NCI-H146 (cell line): ENCODE results near the gene ASF1A.
A peak's percentile ranks its signal among the peaks of the same experiment; 100 is the strongest.

Experiments
- DNase-seq: peaks from one replicate; lab custom pipeline; 2025; lab: John Stamatoyannopoulos, UW

ASF1A gene

GRCh38 chr6:118881440-118882313 is 12.3 kb upstream of the ASF1A start:
- DNase-seq: no peak

- DNase-seq: no peak
Observed at GRCh38 chr6:118882314-118882905, 11.5 kb upstream of the ASF1A start.

DNA sequence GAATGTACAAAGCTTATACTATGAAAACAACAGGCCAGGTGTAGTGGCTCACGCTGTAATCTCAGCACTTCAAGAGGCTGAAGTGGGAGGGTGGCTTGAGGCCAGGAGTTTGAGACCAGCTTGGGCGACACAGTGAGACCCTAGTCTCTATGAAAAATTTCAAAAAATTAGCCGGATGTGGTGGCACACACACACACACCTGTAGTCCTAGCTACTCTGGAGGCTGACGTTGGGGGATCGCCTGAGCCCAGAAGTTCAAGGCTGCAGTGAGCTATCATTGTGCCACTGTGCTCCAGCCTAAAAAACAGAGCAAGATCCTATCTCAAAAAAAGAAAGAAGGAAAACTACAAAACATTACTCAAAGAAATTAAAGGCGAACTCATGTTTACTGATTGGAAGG is 7.3 kb upstream of the ASF1A start:
- no peak for DNase-seq

DNA sequence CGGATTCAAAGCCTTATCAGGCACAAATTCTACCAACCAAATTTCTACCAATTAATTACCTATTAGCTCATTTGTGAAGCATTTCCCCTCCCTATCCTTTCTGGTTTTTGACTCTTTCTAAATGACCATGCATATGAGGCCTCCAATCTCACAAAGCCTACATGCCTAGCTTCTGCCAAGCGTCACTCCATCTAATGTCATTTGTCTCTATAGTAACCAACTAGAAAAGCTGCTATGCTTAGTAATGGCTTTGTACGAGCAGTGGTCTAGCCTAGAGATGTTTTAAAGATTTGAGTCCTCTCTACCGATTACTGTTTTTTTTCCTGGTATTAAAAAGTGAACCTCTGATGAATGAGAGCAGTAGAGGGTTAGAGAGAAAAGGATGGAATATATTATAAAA is 4.8 kb upstream of the ASF1A start:
- DNase-seq: no peak

DNA sequence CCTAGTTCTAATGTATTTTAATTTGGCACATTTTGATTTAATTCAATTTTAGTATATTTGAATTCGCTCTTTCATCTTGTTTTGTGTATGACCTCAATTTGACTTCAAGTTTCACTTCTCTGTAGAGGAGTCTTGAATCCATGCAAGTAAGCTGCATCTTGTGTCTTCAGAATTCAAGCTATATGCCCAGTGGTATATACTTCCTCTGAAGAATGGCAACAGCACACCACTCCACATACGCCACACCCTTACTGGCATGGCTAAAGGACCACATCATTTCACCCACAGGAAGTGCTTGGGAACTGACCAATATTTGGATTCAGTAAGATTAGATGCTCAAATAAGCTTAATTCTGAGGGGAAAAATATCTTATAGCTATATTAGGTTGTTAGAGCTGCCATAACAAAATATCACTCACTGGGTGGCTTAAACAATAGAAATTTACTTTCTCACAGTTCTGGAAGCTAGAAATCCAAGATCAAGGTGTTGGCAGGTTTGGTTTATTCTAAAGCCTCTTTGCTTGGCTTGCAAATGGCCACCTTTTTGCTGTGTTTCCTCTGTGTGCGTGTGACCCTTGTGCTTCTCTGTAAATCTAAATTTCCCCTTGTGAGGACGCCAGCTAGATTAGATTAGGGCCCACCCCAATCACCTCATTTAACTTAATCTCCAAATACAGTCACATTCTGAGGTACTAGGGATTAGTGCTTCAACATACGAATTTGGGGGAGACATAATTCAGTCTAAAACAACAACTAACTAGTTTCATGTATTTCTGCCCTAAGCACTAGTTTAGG is 2.8 kb upstream of the ASF1A start:
- no peak for DNase-seq

DNA sequence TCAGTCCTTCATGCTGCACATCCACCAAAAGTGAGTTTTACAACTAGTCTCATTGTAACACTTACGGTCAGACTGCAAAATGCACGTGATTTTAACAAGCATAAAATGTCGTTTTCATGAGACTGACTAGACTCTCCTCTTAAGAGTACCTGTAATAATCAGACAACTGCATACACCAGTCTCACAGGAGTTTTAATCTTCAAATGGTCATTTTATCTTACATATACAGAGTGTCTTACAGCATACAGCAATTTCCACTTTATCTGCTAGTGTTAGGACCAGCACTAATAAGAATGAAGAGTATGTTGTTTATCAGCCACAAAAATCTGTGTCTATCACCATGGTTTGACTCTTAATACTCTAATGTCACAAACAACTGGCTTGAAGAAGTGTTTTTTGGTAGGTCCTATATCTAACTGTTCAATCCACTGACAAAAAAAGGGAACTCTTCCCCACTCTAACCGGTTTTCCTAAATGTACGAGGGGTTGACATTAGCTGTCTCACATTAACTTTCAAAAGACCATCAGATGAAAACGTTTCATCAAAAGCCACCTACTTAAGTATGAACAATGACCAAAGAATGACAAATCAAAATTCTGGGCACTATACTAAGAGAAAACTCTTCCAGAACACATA is 1.5 kb upstream of the ASF1A start:
- no peak for DNase-seq

DNA sequence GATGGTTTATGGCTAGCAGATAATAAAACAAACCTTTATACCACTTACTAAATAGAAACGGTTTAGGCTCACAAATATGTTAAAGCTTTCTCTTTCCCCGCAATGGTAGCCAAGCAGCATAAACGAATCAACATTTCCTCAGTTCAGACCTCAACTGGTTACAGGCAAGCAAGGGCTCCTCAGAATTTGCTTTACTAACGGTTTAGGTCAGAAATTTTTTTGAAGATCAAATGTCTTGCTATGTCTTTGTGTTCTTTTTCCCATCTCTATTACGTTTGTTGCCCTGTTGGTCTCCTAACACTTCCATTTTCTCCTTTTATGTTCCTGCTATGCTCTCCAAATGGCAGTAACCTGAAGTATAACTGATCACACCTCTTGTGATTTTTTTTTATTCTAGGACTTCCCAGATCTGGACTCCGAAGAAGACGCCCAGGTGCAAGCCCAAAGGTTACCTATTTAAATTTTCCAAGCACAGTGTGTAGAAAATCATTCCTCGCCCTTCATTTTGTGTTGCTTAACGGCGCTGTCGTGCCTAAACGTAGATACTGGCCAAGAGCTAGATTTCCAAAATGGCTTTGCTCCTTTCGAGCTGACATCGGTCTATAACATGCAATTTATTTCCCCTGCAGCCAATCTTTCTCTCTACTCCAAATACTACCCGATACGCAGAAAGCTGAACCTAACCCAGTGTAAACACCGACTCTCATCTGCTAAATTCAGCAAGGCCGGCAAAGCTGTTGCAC is 717 bp upstream of the ASF1A start:
- peak; percentile 83 for DNase-seq

DNA sequence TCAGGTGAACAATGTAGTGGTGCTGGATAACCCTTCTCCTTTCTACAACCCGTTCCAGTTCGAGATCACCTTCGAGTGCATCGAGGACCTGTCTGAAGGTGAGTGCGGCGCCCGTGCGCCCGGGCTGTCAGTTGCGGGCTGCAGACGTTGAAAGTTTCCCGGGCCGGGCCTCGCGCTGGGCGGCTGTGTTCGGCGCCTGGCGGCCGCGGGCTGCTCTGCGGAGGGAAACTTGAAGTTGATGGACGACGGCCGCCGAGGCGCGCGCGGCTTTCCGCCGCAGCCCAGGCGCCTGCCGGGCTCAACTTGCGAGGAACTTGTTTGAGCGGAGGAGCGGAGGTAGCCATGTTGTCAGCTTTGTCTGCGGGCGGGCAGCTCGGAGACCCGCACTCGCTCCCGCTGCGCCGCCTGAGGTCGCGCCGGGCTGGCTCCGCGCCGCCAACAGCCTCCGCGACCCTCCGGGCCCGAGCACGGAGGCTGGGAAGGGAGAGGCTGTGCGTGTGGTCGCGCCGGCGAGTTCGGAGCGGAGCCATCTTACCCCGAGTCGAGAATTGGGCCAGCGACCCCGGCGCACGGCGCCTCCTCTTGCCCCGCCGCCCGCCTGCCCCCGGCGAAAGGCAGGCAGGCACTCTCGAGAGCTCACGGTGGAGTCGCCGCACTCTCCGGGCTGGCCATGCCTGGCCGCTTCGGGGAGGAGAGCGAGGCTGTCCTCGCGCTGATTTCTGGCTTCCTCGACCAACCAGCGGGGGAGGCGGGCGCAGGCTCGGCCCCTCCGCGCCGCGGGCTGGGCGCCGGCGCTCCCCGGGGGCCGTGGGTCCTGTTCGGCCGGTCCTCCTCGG is 691 bp downstream of the ASF1A start:
- peak; percentile 71 for DNase-seq

DNA sequence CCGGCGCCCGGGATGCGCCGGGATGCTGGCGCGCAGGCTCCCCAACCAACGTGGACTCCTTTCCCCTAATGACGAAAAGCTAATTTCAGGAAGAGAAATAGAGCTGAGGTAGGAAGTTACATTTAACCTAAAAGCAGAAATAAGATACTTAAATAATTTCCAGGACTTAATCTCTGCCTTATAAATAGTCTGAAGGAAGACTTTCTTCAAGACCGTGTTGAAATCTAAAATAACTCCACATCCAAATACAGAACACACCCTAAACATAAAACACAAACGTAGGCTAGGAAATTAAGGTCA is 1.3 kb downstream of the ASF1A start:
- no peak for DNase-seq

DNA sequence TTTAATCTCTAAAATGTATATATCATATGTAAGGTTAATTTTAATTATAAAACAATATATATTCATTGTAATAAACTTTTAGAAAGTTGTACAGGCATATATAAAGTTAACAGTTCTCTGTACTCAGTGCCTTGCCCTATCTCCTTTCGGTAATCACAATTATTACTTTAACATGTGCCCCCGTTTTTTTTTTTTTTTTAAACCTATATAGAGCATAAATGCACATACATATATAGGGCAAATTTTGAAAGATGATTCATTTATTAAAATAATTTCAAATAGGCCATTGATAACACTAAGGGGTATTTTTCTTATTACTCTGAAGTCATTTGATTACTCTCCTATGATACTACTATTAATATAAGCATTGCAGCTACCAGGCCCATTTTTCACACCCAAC is 1.9 kb downstream of the ASF1A start:
- no peak for DNase-seq

GRCh38 chr6:118896339-118897136 is 2.6 kb downstream of the ASF1A start:
- DNase-seq: peak; percentile 10

DNA sequence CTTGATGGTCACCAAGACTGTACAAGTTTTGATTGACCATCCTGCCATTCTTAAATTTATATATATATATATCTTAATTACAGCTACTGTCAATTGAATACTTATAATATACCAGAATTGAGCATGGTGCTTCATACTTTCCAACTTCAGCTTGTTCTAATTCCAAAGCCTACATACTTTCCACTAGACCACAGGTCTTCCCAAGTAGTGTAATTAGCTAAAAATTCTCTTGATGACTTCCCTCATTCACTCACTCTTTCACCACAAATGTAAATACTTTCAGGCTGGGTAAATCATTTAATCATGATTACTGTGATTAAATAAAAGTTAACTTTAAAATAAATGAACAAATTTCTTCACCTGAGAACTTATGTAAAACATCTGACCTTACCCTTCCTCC is 3.4 kb downstream of the ASF1A start:
- no peak for DNase-seq

GRCh38 chr6:118899948-118900347 is 6.0 kb downstream of the ASF1A start:
- no peak for DNase-seq

DNA sequence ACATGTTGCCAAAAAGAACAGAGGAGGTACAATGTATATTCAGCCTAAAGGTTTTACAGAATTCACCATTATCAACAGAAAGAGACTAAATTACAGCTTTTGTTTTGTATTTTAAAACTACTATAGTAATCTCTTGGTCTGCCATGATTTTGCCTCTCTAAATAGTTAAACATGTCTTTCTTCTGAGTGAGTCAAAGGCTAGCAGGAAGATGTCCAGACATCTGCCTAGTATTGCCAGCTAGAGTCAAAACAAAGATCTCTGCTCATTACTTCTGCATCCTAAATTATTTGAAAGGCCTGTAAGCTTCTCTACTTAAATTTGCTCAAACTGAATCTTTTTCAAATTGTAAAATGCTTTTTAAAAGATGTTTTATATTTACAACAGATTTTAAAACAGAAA is 8.8 kb downstream of the ASF1A start:
- no peak for DNase-seq

- DNase-seq: no peak
Observed at GRCh38 chr6:118903138-118903537, 9.2 kb downstream of the ASF1A start.

- DNase-seq: no peak
Observed at GRCh38 chr6:118903691-118904090, 9.7 kb downstream of the ASF1A start.

DNA sequence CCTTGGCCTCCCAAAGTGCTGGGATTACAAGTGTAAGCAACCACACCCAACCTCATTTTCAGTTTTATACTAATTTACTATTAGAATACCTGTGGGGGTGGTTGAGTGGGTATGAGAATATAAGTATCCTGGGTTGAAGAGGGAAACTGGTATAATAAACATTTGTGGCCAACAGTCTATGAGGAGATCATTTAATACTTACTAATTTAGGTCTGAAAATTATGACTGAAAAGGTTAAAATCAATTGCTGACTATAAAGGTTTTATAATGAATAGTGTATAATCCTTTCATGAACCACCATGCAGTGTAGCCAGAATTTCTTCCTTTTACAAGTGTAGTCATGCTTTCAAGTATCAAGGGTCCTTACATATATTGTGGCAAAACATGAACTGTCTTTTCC is 11.1 kb downstream of the ASF1A start:
- DNase-seq: no peak

DNA sequence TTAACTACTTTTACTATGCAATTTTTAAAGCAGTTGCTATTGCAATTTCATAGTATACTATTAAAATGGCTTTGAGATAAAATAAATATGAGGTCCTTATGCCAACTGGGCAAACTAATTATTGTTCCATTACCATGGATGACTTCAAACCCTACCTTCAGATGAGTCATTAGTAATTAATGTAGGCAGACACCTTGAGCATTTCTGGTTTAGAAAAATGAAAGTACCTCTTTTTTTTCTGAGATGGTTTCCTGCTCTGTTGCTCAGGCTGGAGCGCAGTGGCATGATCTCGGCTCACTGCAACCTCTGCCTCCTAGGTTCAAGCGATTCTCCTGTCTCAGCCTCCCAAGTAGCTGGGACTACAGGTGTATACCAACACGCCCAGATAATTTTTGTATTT is 11.9 kb downstream of the ASF1A start:
- DNase-seq: no peak

GRCh38 chr6:118908441-118908840 is 14.5 kb downstream of the ASF1A start:
- no peak for DNase-seq

DNA sequence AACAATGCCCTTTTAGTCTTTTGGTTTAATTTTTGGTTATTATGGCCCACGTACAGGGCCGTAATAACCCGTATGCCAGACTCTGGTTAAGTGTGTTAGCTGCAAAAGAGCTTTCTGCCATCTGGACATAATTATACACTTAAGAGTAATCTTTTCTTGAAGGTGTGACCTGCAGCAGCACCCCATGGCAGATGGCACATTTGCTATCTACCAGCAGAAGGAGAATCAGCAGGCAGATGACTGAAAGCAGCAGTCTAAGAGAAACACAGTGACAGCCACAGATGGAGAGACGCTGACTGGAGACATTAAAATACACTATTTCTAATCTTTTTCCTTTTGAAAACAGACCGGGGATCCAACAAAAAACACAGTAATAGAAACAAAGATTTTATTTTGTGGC is 18.7 kb downstream of the ASF1A start:
- DNase-seq: no peak
